NT2/D1 (cell line): Measurements from ENCODE around the gene UBTD2.

Source experiments
- YY1 ChIP-seq: IDR thresholded peaks from 2 replicates; pipeline ENCODE4 v1.6.1; 2011; ENCODE audit not compliant: insufficient read length, insufficient read depth
- ZNF274 ChIP-seq: IDR thresholded peaks from 2 replicates; pipeline ENCODE4 v1.6.1; 2011; ENCODE audit warnings: mild to moderate bottlenecking, low read depth, low read length

GRCh38 chr5:172170251-172170701, 113.3 kb downstream of the UBTD2 start:
- TF ChIP-seq ZNF274 = no peak
- TF ChIP-seq YY1 = no peak
